NCI-H2081 (cell line): Measurements from ENCODE around the gene PBX1.
A peak's percentile ranks its signal among the peaks of the same experiment; 100 is the strongest.

Source experiments
- DNase-seq, 2 experiments: peaks; one replicate each; lab custom pipeline; 2025; lab: John Stamatoyannopoulos, UW

Gene PBX1

DNA sequence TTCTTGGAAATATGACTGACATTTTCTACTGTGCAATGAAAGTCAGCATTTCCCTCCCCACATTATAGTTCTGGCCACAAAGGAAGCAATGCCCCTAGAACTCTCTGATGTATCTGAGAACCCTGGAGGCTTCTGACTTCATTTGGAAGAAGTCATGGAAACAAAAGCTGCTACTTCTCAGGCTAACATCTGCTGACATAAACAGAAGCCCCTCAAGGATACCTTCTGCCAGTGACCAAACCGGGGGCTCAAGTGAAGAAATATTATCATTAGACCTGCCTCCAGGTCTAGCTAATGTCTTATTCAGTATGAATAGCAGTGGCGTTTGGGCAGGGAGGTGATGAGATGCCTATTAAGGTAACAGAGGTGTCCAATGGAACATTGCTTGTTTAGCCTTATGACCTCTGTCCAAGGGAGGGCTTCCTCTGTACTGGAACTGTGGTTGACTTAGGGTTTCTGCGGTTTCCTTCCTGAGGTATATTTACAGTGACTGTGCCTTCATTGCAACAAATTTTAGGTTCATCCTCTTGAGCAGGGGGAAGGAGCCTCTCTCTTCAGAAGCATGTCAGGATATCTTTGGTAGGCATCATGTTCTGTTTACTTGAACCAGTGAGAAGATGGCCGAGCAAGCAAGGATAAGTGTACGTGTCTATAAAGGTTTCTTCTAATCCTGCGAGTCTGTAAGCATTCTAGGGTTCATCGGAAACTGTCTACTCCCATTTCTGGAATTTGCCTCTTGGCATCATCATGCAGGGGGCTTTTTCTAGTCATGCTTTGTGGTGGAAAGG is 161.7 kb downstream of the PBX1 start:
- no peak for DNase-seq

DNA sequence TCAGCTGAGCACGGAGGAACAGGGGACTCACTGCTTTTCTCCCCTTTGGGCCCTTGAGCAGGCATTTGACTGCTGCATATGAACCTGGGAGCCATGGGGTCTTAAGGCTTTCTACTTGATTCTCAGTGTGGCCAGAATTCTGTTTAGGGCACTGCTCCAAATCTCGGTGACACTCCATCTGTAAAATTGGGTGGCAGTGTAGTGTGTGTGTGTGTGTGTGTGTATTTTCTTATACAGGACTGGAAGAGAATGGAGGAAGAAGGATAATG is 162.2 kb downstream of the PBX1 start:
- no peak for DNase-seq

GRCh38 chr1:164723296-164723798 is 164.4 kb downstream of the PBX1 start:
- peak in 1 of 2 experiments; percentile 37 for DNase-seq

- no peak for DNase-seq
Observed at GRCh38 chr1:164725401-164725800, 166.4 kb downstream of the PBX1 start.

- peak in 1 of 2 experiments; percentile 26 for DNase-seq
Observed at GRCh38 chr1:164726235-164726634, 167.3 kb downstream of the PBX1 start.

DNA sequence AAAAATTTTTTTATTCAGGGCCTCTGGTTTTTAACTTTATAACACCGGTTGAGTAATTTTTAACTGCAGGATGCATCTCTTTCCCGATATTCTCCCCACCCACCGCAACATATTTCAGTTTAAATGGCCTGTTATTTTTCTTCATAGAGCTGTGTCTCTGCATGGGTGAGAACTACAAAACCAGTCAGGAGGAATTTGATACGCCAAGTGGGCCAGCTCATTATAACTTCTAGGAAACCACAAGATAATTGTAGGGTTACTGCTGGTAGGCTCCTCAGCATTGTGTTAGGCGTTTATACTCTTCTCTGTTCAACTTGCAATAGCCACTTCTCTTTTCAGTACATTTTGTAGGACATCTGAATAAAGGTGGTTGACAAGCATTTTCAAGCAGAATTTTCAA is 169.7 kb downstream of the PBX1 start:
- DNase-seq: peak in 1 of 2 experiments; percentile 31

DNA sequence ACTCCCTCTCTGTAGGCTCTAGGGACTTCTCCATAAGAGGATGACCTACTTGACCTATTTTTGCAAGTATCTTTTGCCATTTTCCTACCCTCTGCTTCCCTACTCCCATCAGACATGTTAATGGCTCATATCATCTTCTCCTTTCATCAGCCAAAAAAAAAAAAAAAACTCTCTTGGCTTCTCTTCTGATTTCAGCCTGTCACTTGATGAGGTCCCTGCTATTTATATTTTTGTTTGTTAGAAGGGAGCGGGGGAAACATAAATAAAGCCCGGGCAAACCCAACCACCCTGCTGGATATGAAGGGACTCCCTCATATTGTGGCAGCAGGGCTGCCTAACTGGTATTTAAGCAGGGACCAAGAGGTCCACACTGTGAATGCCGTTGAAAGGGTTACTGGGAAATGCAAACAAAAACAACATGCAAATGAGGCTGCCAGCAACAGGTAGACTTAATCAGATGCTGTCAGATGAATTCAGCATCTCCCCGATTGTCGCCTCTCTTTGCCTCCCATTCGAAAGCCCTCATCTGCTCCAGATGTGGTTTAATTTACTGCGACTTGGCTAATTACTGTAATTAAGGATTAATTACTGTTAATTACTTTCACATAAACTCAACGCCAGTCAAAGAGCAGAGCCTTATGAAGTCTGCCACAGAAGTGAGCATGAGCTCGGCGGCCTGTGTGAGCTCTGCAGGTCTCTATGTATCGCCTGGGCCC is 172.3 kb downstream of the PBX1 start:
- DNase-seq: no peak

DNA sequence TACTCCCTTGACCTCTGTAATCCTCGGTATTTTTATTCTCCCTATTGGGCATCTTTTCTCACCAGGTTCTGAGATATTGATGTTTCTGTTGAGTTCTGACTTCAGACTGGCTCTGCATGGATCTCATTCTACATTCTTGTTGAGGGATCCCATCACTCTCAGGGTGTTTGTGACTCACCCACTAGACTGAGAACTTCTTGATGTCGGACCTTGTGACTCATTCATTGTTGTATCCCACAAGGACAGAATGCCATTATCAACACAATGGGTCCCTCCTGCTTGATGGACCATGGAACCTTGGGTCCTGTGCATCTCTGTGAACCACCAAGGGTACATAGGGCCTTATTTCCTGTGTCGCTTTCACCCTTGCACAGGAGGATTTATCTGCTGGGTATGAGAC is 174.1 kb downstream of the PBX1 start:
- no peak for DNase-seq

DNA sequence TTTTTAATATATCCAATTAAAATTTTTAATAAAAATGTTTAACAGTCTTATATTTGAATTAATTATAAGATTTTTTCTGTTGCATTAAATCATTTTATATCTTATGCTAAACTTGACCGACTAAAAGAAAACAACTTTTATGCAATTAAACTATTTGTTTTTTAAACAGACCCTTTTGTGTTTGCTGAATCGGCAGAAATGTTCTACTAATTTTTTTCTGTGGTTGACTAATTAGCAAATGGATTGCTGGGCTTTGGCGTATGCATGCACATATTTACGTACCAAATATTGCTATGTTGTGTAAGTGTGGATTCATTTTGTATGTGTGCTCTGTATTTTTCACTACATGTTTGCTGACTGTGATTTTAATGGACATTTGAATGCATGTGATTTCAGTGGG is 174.8 kb downstream of the PBX1 start:
- no peak for DNase-seq

- no peak for DNase-seq
Observed at GRCh38 chr1:164735315-164736052, 176.5 kb downstream of the PBX1 start.

- no peak for DNase-seq
Observed at GRCh38 chr1:164736137-164736536, 177.2 kb downstream of the PBX1 start.

GRCh38 chr1:164739189-164739588 is 180.2 kb downstream of the PBX1 start:
- peak in 1 of 2 experiments; percentile 21 for DNase-seq

GRCh38 chr1:164740000-164740526 is 181.1 kb downstream of the PBX1 start:
- DNase-seq: no peak

DNA sequence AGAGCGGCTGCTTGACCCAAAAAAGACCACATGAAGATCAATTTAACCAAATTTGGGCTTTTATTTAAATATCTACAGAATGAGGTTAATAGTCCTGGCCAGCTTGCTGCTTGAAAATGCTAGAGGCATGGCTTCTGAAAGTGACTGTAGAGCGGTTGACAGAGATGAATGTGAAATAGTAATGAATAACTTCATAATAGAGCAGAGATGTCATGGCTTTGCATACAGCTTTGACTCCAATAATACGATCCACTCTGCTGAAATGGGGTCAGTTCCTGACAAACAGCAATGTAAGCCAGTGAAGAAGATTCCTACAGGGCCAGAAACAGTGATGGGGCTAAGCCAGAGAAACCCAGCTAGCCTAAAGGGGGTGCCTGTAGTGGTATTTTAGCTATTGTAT is 183.8 kb downstream of the PBX1 start:
- DNase-seq: no peak

GRCh38 chr1:164743976-164744375 is 185.0 kb downstream of the PBX1 start:
- no peak for DNase-seq

GRCh38 chr1:164745736-164746135 is 186.8 kb downstream of the PBX1 start:
- DNase-seq: no peak

DNA sequence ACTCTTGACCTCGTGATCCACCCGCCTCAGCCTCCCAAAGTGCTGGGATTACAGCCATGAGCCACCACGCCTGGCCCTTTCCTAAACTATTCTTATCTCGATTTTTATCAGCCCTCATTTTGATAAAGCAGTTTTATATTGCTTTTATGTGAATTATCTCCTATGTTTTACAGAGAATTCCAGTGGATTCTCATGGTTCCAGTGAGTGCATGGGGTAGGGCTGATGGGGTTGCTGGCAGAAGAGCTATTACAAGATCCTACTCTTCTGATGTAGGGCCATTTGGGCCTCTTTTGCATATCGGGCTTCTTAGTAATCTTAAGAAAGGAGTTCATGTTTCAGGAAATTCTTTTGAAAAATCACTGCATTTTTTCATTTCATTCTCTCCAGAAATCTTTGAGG is 187.6 kb downstream of the PBX1 start:
- no peak for DNase-seq

GRCh38 chr1:164748253-164748899 is 189.4 kb downstream of the PBX1 start:
- no peak for DNase-seq

- no peak for DNase-seq
Observed at GRCh38 chr1:164753521-164754077, 194.6 kb downstream of the PBX1 start.

- no peak for DNase-seq
Observed at GRCh38 chr1:164754088-164754600, 195.2 kb downstream of the PBX1 start.

- DNase-seq: no peak
Observed at GRCh38 chr1:164755690-164756089, 196.7 kb downstream of the PBX1 start.
